ENCODE results near the gene RAB40A.
"Not testable (repeated sequence)": the region's sequence is repeated elsewhere in the genome, so short reads cannot be mapped to it uniquely, and the experiment has no call there.

The RAB40A gene

GRCh38 chrX:103460001-103460755, 59.1 kb downstream of the RAB40A start:
- FAIRE-seq, result not testable (repeated sequence)

GRCh38 chrX:103453655-103454054, 65.6 kb downstream of the RAB40A start:
- no peak for FAIRE-seq

Measured in G401.6 (cell line).